Measurements from ENCODE around the gene TLE7. TPM values are rescaled to one million over a fixed set of nuclear protein-coding genes. Genes with fewer than 3 reads are reported as not detected.
A peak's percentile ranks its signal among the peaks of the same experiment; 100 is the strongest.

Gene TLE7
- total RNA-seq, 6 donors from 2014 or later: not detected

DNA sequence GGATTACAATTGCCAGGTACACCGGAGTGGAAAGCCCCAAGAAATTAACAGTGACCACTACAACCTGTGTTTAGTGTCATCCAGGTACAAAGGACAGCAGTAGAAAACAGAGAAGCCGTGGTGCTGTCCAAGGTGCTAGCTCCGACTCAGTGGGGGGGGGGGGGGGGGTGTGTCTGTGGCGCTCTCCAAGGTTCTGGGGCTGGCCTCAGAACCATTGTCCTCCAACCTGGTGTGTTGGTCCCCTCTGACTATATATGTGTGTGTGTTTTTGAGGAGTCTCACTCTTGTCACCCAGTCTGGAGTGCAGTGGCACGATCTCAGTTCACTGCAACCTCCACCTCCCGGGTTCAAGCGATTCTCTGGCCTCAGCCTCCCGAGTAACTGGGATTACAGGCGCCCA, 26.0 kb upstream of the TLE7 start:
- ATAC-seq (ENCODE audit: low FRiP score in 2 of 2) (peak in 1 of 2 donors; percentile 36), DNase-seq (no peak)
- no peaks in the 10 kb centered on the region for H3K27me3 ChIP-seq
- H3K9me3 ChIP-seq: no peaks in the 10 kb centered on the region
- no peak overlapping the region for H3K27ac ChIP-seq
- 32 to 51% methylated on average over 6 to 9 of the region's 9 CpGs for WGBS, 2 donors
- no peak overlapping the region for H3K4me3 ChIP-seq
- TF ChIP-seq POLR2A (IDR thresholded peaks at IDR 0.05): no peak
- no peak for TF ChIP-seq POLR2AphosphoS5 (IDR thresholded peaks at IDR 0.05)
- TF ChIP-seq, protein P1, sequence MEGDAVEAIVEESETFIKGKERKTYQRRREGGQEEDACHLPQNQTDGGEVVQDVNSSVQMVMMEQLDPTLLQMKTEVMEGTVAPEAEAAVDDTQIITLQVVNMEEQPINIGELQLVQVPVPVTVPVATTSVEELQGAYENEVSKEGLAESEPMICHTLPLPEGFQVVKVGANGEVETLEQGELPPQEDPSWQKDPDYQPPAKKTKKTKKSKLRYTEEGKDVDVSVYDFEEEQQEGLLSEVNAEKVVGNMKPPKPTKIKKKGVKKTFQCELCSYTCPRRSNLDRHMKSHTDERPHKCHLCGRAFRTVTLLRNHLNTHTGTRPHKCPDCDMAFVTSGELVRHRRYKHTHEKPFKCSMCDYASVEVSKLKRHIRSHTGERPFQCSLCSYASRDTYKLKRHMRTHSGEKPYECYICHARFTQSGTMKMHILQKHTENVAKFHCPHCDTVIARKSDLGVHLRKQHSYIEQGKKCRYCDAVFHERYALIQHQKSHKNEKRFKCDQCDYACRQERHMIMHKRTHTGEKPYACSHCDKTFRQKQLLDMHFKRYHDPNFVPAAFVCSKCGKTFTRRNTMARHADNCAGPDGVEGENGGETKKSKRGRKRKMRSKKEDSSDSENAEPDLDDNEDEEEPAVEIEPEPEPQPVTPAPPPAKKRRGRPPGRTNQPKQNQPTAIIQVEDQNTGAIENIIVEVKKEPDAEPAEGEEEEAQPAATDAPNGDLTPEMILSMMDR (IDR thresholded peaks at IDR 0.05): no peak
- no peak for TF ChIP-seq EP300 (IDR thresholded peaks at IDR 0.05)
- peaks cover 0 to 18% (median 0%) of the 10 kb centered on the region in 4 donors for H3K36me3 ChIP-seq
- peaks cover 0 to 5% (median 2%) of the 10 kb centered on the region in 4 donors for H3K4me1 ChIP-seq

GRCh38 chr16:71464231-71464630, 22.4 kb upstream of the TLE7 start:
- no peaks in the 10 kb centered on the region for H3K27me3 ChIP-seq
- WGBS, 2 donors: 31 to 90% methylated on average over 1 of the region's 1 CpG
- H3K4me3 ChIP-seq: no peak overlapping the region
- H3K9me3 ChIP-seq: no peaks in the 10 kb centered on the region
- TF ChIP-seq, protein P1 (IDR thresholded peaks at IDR 0.05): no peak
- ATAC-seq (ENCODE audit: low FRiP score in 2 of 2) (no peak), DNase-seq (no peak)
- no peak overlapping the region for H3K27ac ChIP-seq
- no peaks in the 10 kb centered on the region for H3K36me3 ChIP-seq
- H3K4me1 ChIP-seq: peaks cover 15 to 29% (median 20%) of the 10 kb centered on the region in 4 donors

GRCh38 chr16:71461686-71462648, 20.1 kb upstream of the TLE7 start, which contains the start of gene ZNF23:
ZNF23 (minus strand) TSS chr16:71462247; CDS start chr16:71456796, 5,451 bp downstream.
- Histone ChIP-seq H3K4me1 (peaks cover 15 to 29% (median 20%) of the 10 kb centered on the region in 4 donors), H3K27ac (peak within 1 kb of the TSS; percentile 83 to 94 (median 88)), H3K9me3 (no peaks in the 10 kb centered on the region), H3K27me3 (no peaks in the 10 kb centered on the region), H3K4me3 (peak within 1 kb of the TSS; percentile 72 to 95 (median 86)), H3K36me3 (no peaks in the 10 kb centered on the region)
- TF ChIP-seq POLR2AphosphoS5 (IDR thresholded peaks at IDR 0.05) (peak; percentile 90 to 92), POLR2A (IDR thresholded peaks at IDR 0.05) (peak in 2 of 4 donors; percentile 70 to 84), EP300 (IDR thresholded peaks at IDR 0.05) (peak in 1 of 4 donors; percentile 30)
- TF ChIP-seq, protein P1 (IDR thresholded peaks at IDR 0.05): peak in 4 of 6 experiments; percentile 14 to 40 (median 38)
- ATAC-seq (ENCODE audit: low FRiP score in 2 of 2) (peak; percentile 97 to 100), DNase-seq (peak; percentile 89 to 98)
- 1% methylated on average over 21 to 41 of the region's 52 CpGs for WGBS, 2 donors

- no peaks in the 10 kb centered on the region for H3K9me3 ChIP-seq
- peaks cover 0 to 8% (median 6%) of the 10 kb centered on the region in 4 donors for H3K36me3 ChIP-seq
- TF ChIP-seq POLR2A (IDR thresholded peaks at IDR 0.05) (no peak), EP300 (IDR thresholded peaks at IDR 0.05) (no peak), POLR2AphosphoS5 (IDR thresholded peaks at IDR 0.05) (no peak)
- TF ChIP-seq, protein P1 (IDR thresholded peaks at IDR 0.05): no peak
- no peak overlapping the region for H3K27ac ChIP-seq
- ATAC-seq (ENCODE audit: low FRiP score in 2 of 2) (no peak), DNase-seq (no peak)
- peaks cover 15 to 29% (median 20%) of the 10 kb centered on the region in 4 donors for H3K4me1 ChIP-seq
- 90 to 98% methylated on average over 1 of the region's 1 CpG for WGBS, 2 donors
- H3K4me3 ChIP-seq: peak overlapping the region in 2 of 4 donors; percentile 78 to 93
- no peaks in the 10 kb centered on the region for H3K27me3 ChIP-seq
These were observed 19.1 kb upstream of the TLE7 start for GRCh38 chr16:71460941-71461340.
